WERI-Rb-1 (cell line): ENCODE results near the gene EFNA1.

Experiments used
- DNase-seq: peaks from one replicate; pipeline ENCODE4 v3.0.0-alpha.2; 2020
- H3K27ac ChIP-seq: fragments of 250-450 bp; sonication (Bioruptor Pico); 2 replicates; pipeline ENCODE4 v1.5.1; 2020; ENCODE audit warnings: mild to moderate bottlenecking, moderate library complexity
- H3K27me3 ChIP-seq: fragments of 250-450 bp; sonication (Bioruptor Pico); 2 replicates; pipeline ENCODE4 v1.5.1; 2021; ENCODE audit warnings: mild to moderate bottlenecking, low read depth, moderate library complexity; ENCODE audit not compliant: insufficient read depth, severe bottlenecking
- H3K36me3 ChIP-seq: fragments of 250-450 bp; sonication (Bioruptor Pico); 2 replicates; pipeline ENCODE4 v1.5.1; 2020; ENCODE audit warnings: mild to moderate bottlenecking, moderate library complexity
- H3K4me3 ChIP-seq: 2 replicates; pipeline ENCODE4 v1.5.1; 2011; ENCODE audit warnings: low read depth, mild to moderate bottlenecking, control low read depth, low read length
- H3K9me3 ChIP-seq: fragments of 250-450 bp; sonication (Bioruptor Pico); 2 replicates; pipeline ENCODE4 v1.5.1; 2021; ENCODE audit warnings: mild to moderate bottlenecking, moderate library complexity; ENCODE audit not compliant: severe bottlenecking
- TF ChIP-seq, protein P1 (sequence below): IDR thresholded peaks from 2 replicates; pipeline ENCODE4 v1.5.1; 2011; ENCODE audit warnings: low read depth, mild to moderate bottlenecking, control low read depth, inconsistent platforms, low read length

The EFNA1 gene, protein sequence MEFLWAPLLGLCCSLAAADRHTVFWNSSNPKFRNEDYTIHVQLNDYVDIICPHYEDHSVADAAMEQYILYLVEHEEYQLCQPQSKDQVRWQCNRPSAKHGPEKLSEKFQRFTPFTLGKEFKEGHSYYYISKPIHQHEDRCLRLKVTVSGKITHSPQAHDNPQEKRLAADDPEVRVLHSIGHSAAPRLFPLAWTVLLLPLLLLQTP

DNA sequence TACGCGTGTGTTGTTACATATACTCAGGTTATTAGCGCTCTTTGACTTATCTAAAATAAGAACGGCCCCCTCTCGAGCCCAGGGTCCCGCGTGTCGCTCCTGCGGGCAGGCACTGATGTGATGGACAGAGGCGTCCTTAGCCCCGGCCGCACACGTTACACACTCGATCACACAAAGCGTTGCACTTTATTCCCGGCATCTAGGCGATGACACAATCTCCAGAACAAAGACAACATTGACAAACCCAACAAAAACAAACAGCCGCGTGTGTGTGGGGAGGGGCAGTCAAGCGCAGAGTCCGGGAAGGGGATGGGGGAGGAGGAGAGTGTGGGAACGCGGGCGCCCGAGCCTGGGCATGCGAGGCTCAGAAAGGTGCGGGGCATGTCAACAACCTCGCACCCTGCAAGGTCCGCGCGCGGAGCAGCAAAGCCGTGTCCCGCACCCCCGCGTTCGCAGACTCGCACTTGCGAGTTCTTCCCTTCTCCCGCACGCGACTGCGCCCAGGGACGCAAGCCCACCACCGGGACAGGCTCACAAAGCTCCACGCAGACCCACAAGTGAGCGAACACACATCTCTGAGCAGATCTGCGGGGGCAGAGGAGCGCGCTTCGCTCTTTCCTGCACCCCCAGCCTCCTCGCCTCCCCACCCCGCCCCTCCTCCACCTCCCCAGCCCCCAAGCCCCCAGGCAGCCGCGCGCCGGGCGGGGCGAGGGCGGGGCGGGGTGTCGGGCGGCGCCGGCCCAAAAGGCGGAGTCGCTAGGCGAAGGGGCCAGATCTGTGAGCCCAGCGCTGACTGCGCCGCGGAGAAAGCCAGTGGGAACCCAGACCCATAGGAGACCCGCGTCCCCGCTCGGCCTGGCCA lies at the start of gene EFNA1:
Gene EFNA1, plus strand, starts transcription at position 772 of the 862 bp plus-strand sequence. CDS start 102 bp downstream, outside the sequence.
- no peak within 1 kb of the TSS for H3K27ac ChIP-seq
- peaks cover 16% of the 10 kb centered on the region for H3K27me3 ChIP-seq

DNA sequence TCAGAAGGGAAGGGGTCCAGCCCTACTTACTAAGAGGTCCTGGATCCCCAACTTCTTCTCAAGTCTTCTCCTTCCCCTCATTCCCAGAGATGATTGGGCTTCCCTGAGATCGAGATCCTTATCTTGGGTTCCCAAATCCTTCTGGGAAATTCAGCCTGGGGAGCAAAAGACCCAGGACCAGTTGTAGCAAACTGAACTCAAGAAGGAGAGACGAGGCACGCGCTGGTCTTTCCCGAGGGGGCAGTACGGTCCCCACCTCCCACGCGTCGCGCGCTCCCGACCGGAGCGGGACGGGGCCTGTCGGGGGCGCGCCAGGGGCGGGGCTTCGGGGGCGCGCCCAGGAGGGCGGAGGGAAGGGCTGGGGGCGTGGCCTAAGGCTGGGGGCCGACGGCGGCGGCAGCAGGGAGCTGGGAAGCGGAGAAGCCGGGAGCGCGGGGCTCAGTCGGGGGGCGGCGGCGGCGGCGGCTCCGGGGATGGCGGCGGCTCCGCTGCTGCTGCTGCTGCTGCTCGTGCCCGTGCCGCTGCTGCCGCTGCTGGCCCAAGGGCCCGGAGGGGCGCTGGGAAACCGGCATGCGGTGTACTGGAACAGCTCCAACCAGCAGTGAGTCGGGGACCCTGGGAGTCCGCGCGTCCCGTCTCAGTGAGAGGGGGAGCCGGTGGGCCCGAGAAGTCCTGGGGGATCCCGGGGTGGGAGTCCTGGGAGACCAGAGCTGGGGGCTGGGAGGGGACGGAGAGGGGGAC lies 49.0 kb upstream of the EFNA1 start, which contains the start of gene EFNA3:
Gene EFNA3, plus strand, starts transcription at position 369 of the 741 bp plus-strand sequence. Its CDS starts 105 bp downstream, at position 474.
- peak within 1 kb of the TSS; percentile 67 for H3K4me3 ChIP-seq
- H3K27me3 ChIP-seq, result peaks cover 36% of the 10 kb centered on the region
- no peaks in the 10 kb centered on the region for H3K36me3 ChIP-seq
- peak; percentile 96 for DNase-seq
- H3K27ac ChIP-seq, result peak within 1 kb of the TSS; percentile 15
- no peaks in the 10 kb centered on the region for H3K9me3 ChIP-seq
- TF ChIP-seq, protein P1, sequence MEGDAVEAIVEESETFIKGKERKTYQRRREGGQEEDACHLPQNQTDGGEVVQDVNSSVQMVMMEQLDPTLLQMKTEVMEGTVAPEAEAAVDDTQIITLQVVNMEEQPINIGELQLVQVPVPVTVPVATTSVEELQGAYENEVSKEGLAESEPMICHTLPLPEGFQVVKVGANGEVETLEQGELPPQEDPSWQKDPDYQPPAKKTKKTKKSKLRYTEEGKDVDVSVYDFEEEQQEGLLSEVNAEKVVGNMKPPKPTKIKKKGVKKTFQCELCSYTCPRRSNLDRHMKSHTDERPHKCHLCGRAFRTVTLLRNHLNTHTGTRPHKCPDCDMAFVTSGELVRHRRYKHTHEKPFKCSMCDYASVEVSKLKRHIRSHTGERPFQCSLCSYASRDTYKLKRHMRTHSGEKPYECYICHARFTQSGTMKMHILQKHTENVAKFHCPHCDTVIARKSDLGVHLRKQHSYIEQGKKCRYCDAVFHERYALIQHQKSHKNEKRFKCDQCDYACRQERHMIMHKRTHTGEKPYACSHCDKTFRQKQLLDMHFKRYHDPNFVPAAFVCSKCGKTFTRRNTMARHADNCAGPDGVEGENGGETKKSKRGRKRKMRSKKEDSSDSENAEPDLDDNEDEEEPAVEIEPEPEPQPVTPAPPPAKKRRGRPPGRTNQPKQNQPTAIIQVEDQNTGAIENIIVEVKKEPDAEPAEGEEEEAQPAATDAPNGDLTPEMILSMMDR, result no peak

More for the DNA sequence above, at the start of gene EFNA1:
- TF ChIP-seq, protein P1, result no peak
- Histone ChIP-seq H3K4me3 (peak within 1 kb of the TSS; percentile 50), H3K36me3 (peaks cover 4% of the 10 kb centered on the region; the same call in 1 of the 2 replicates), H3K9me3 (no peaks in the 10 kb centered on the region)
- peak; percentile 77 for DNase-seq

DNA sequence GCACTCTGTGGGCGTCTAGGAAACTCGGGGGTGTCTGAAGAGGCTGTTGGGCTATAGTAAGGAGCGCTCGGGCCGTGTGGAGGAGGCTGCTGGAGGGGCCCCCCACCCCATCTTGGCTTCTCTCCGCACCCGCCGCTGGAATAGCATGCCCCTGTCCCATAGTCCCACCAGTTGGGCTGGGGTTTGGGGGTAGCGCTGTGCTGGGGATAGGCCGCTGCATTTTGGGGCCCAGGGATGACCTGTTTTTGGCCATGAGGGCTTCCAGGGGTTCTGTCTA lies 48.5 kb upstream of the EFNA1 start:
- H3K4me3 ChIP-seq, result peak overlapping the region; percentile 67
- TF ChIP-seq, protein P1, result no peak
- no peaks in the 10 kb centered on the region for H3K9me3 ChIP-seq
- H3K27me3 ChIP-seq, result peaks cover 36% of the 10 kb centered on the region
- DNase-seq, result no peak
- H3K27ac ChIP-seq, result no peak overlapping the region
- no peaks in the 10 kb centered on the region for H3K36me3 ChIP-seq

DNA sequence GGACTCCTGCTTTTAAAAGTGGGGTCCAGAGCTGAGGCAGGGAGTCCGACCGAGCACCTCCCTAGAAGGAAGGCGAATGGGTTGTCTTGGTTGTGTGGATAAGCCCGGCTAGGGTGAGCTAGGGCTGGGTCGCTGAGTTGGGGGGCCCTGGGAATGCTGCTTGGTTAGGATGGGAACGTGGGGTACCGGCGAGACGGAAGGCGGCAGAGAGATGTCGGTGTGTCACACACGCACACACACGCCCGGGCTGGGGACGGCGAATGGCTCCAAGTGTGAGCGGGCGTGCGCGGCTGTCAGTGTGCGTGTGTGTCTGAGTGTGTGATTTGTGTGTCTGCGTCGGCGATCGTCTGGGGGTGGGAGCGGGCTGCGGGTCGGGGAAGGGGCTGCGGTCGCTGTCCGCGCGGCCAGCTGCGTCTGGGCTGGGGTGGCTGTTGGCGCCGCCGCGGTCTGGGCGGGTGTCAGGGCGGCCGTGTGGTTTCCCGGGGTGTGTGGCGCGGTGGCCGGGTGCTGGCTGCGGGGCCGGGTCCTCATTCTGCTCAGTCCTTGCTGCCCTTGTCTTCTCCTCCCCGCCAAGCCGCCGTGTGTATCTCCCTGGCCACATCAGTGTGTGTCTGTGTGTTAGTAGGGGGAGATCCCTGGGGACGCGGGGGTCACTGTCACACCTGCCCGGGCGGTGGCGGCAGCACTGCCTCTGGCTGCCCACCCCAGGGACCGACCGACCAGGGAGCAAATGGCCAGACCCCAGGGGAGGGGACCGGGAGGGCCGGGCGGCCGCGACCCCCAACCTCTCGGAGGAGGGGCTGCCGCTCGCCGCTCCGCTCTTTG lies 48.0 kb upstream of the EFNA1 start:
- no peak overlapping the region for H3K27ac ChIP-seq

More for the DNA sequence above, 48.0 kb upstream of the EFNA1 start:
- TF ChIP-seq, protein P1, result no peak; the same call in 1 of the 2 replicates
- peak overlapping the region; percentile 67 for H3K4me3 ChIP-seq
- no peaks in the 10 kb centered on the region for H3K36me3 ChIP-seq
- DNase-seq, result peak; percentile 73
- peaks cover 36% of the 10 kb centered on the region for H3K27me3 ChIP-seq
- no peaks in the 10 kb centered on the region for H3K9me3 ChIP-seq
